Measurements from ENCODE around the gene SEC16A.

DNA sequence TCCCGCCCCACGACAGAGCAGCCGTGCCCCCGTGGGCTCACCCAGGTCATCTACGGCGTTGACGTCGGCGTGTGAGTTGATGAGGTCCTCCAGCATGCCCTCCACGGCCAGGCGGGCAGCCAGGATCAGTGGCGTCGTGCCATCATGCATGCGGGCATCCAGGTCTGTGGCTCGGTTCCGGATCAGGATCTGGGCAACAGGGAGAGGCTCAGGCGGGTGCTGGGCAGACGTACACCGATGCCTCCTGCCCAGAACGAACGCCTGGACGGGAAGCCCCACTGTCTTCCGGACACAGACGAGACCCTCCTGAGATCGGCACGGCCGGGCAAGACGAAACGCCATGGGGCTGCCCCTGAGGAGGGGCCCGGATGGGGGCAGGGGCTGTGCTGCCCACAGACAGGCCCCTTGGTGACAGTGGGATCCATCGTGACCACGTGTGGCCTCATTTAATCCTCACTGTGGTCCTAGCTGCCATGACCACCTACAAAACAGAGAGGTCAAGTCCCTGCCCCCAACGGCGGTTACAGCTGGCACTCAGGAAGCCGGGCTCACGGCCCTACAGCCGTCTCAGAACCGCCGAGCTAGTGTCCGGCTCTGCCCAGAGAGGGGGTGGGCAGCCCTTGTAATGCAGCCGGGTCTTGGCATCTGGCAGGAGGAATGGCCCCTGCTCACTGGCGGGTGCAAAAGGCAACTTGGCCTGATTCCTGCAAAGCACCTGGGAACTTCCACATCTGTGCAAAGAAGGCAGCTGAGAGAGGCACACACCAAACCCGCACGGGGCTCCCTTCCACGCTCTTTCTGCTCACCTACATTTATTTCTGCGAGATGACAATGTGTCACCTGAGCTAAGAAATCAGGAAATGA, 16.5 kb upstream of the SEC16A start:
- TF ChIP-seq, protein P1, sequence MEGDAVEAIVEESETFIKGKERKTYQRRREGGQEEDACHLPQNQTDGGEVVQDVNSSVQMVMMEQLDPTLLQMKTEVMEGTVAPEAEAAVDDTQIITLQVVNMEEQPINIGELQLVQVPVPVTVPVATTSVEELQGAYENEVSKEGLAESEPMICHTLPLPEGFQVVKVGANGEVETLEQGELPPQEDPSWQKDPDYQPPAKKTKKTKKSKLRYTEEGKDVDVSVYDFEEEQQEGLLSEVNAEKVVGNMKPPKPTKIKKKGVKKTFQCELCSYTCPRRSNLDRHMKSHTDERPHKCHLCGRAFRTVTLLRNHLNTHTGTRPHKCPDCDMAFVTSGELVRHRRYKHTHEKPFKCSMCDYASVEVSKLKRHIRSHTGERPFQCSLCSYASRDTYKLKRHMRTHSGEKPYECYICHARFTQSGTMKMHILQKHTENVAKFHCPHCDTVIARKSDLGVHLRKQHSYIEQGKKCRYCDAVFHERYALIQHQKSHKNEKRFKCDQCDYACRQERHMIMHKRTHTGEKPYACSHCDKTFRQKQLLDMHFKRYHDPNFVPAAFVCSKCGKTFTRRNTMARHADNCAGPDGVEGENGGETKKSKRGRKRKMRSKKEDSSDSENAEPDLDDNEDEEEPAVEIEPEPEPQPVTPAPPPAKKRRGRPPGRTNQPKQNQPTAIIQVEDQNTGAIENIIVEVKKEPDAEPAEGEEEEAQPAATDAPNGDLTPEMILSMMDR (IDR thresholded peaks at IDR 0.05): no peak
- TF ChIP-seq POLR2AphosphoS5 (IDR thresholded peaks at IDR 0.05): no peak
